C4-2B (cell line): ENCODE measurements around the gene UACA.

ENCODE experiments used
- H3K27ac ChIP-seq: fragments of 450-650 bp; 2 replicates; pipeline ENCODE4 v1.5.1; 2017
- ZFX ChIP-seq: fragments of 450-650 bp; IDR thresholded peaks from 2 replicates; pipeline ENCODE4 v1.6.1; 2017
- TF ChIP-seq, protein P1 (sequence below): fragments of 450-650 bp; conservative IDR thresholded peaks from 2 replicates; pipeline ENCODE4 v1.5.1; 2017; ENCODE audit warnings: mild to moderate bottlenecking

Gene UACA

DNA sequence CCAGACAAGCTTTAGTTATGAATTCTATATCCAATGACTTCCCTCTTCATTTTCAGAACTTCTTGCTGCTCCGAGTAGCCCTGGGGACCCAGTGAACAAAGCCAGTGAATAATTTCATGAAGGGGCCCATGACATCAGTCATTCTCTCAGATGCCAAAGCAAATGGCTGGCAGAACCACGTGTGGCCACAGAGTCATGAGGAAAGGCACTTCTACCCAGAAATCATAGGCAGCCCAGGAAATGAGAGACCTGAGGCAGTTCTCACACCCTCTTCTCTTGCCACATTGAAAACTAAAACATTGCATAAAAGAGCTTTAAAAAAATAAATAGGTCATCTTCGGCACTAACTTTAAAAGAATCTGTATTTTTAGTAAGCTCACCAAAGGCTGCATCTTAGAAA is 4.3 kb upstream of the UACA start:
- TF ChIP-seq, protein P1, sequence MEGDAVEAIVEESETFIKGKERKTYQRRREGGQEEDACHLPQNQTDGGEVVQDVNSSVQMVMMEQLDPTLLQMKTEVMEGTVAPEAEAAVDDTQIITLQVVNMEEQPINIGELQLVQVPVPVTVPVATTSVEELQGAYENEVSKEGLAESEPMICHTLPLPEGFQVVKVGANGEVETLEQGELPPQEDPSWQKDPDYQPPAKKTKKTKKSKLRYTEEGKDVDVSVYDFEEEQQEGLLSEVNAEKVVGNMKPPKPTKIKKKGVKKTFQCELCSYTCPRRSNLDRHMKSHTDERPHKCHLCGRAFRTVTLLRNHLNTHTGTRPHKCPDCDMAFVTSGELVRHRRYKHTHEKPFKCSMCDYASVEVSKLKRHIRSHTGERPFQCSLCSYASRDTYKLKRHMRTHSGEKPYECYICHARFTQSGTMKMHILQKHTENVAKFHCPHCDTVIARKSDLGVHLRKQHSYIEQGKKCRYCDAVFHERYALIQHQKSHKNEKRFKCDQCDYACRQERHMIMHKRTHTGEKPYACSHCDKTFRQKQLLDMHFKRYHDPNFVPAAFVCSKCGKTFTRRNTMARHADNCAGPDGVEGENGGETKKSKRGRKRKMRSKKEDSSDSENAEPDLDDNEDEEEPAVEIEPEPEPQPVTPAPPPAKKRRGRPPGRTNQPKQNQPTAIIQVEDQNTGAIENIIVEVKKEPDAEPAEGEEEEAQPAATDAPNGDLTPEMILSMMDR, result no peak
- TF ChIP-seq ZFX, result no peak
- H3K27ac ChIP-seq, result no peak overlapping the region

DNA sequence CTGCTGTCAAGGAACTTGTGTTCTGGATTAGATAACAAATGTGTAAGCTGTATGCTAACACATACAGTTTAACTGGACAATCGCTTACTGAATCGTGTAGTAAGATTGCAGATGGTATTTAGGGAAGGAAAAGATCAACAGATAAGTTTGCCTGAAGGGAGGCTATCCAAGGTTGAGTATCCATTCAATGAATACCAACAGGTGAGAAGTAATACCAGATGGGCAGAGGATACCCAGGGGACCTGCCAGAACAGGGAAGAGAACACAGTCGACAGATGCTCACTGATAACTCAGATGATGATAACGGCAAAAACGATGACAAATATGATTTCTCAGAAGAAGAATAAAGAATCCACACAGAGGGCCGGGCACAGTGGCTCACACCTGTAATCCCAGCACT is 3.2 kb upstream of the UACA start:
- TF ChIP-seq ZFX, result no peak
- TF ChIP-seq, protein P1, result no peak
- no peak overlapping the region for H3K27ac ChIP-seq

DNA sequence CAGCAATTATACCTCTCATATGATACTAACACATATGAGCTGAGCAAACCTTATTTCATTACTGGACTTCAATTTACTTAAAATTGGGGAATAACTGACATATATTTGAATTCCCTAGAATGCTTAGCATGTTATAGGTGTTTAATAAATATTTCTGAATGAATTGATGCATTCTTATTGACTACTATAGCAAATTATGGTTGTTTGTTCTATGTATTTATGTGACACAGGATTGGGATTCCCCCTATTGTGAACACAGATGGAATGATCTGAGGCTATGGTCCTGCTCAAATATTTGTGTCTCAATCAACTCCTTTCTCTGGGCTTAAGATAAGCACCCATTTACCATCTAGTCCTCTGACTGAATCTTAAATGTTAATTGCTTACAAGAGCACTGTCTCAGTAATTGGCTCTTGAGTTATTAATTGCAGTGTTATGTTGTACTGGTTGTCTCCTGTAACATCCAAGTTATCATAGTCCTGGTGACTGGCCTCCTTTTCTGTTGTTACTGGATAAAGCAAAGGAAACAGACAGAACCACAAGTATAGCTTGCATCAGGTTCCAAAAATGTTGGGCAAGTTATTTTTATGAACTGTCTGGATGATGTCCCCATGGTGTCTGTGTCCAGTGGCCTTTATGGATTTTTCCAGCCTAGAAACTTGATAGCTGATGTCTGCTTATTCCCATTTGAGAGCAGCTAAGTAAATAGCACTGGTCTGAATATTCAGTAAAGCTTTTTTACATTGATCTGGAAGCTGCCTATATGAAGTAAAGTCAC is 2.3 kb upstream of the UACA start:
- no peak overlapping the region for H3K27ac ChIP-seq
- TF ChIP-seq, protein P1, result no peak
- TF ChIP-seq ZFX, result no peak

DNA sequence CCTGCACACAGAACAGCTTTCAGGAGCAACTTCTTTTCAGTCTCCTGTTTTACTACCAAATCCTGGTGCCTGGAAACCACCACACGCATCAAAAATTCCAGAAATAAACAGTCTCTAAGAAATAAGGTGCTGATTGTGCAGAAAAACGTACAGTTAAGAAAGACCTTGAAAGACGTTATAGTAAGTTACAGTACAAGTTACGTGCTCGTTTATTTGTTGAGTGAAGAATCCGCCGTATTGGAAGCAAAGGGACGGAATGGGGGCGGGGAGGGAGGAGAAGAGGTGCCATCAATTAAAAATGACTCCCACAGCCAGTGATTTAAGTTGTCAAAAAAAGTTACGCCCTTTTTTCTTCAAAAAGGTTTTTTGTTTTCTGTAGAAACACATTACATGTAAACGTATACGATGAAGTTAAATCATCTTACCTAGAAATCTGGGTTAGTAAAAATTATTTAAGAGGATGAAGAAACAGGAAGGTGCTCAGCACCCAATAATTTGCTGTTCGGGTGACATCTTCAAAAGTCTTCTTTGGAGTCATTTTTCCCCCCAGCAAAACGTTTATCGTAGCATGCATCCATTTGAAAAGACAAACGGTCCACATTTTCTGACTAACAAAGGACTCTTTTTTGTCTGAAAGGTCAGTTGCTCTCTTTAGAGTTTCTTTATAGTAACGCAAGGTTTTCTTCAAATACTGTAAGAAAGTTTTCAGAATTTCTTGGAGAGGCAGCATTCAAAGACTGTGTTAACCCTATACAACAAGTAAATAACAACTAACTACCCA is 782 bp upstream of the UACA start:
- TF ChIP-seq ZFX, result no peak
- TF ChIP-seq, protein P1, result no peak
- peak overlapping the region; percentile 80 for H3K27ac ChIP-seq

DNA sequence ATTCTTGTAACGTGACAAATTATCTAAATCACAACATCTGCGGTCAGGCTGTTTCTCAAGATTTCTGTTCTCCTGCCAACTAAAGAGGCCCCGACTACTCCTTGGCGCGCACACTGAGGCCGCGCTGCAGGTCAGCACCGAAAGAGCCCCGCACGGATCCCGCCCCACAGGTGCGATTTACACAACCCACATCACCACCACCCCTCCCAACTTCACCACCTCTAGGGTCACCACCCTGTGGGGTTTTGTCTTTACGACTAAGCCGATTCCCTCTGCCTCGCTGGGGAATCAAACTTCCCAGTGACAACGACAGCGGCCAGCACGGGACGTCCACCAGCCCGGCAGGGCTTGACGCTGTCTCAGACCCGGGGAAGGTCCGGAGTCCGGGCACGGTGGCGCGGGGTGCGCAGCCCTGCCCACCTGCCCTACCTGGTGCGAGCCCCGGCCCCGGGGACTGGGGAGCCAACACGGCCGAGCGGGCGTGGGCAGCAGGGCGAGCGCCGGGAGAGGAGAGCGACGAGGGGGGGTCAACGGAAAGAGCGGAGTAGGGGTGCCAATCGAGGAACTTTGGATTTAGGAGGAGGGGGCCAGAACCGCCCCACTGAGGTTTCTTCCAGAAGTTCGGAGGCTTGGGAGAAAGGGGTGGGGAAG is 764 bp downstream of the UACA start:
- no peak for TF ChIP-seq ZFX
- TF ChIP-seq, protein P1, result no peak
- peak overlapping the region; percentile 80 for H3K27ac ChIP-seq

DNA sequence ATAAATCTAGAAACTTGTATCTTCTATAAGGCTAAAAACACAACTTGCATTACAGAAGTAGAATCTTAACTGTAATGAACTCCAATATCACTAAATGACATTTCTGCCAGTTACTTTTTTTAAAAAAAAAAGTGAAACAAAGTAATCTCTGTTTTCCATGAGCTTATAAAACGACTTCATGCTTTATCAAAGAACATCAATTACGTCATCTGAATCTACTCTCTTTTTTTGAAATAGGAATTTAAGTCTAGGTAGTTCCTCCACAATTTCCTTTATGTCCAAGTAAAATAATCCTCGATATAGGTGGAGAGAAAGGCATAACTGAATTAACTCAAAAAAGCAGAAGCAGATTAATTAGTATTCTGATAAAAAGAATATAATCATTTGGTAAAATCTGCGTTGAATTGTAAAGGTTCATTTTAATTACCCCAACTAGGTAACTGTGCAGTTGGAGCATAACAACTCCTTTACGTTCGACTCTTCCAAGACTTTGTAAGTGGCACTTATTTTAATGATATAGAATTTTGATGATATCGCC is 1.4 kb downstream of the UACA start:
- peak overlapping the region; percentile 80 for H3K27ac ChIP-seq
- TF ChIP-seq, protein P1, result no peak
- TF ChIP-seq ZFX, result no peak
